IMR-90 (cell line): ENCODE measurements around the gene CYYR1. TPM values are rescaled to one million over a fixed set of nuclear protein-coding genes. Genes with fewer than 3 reads are reported as not detected.

ENCODE experiments used
- ATAC-seq: fragments of 200-7000 bp; cut with Tn5 transposase; 2 replicates; pipeline ENCODE4 v1.9.1; 2020; ENCODE audit warnings: low read depth, mild to moderate bottlenecking, moderate library complexity
- BruUV-seq: library from RNA; stranded (reverse); fragments of 400-500 nt; replicated peaks from 2 replicates; lab custom pipeline; 2021; lab: Mats Ljungman, UMichigan
- CTCF ChIA-PET: fragments of 300-600 bp; formaldehyde crosslinking; extraction: SDS; loops from one replicate; lab custom pipeline; 2021; ENCODE audit warnings: antibody characterized with exemption; lab: Yijun Ruan, JAX
- POLR2A ChIA-PET: fragments of 300-600 bp; sonication (Branson Sonifier 250); formaldehyde crosslinking; loops from one replicate; lab custom pipeline; 2022; ENCODE audit warnings: antibody characterized with exemption; ENCODE audit not compliant: unreplicated experiment; lab: Charles Lee
- DNase-seq: peaks from one replicate; pipeline ENCODE4 v3.0.0; 2013
- H2AFZ ChIP-seq: replicated peaks from 2 replicates; pipeline ENCODE3; 2013; ENCODE audit warnings: low read length, mild to moderate bottlenecking; ENCODE audit not compliant: poor library complexity
- H2AK5ac ChIP-seq: 2 replicates; pipeline ENCODE4 v1.6.1; 2013; ENCODE audit warnings: low read depth, low read length, inconsistent platforms
- H2AK9ac ChIP-seq: replicated peaks from 2 replicates; pipeline ENCODE3; 2013; ENCODE audit warnings: mild to moderate bottlenecking, low read depth, low read length, moderate library complexity; ENCODE audit not compliant: poor library complexity
- H2BK120ac ChIP-seq: 2 replicates; pipeline ENCODE4 v1.6.1; 2013; ENCODE audit warnings: low read depth, low read length, inconsistent platforms
- H2BK15ac ChIP-seq: 3 replicates; pipeline ENCODE4 v1.6.1; 2013; ENCODE audit warnings: low read depth, low read length, inconsistent platforms
- H2BK20ac ChIP-seq: 2 replicates; pipeline ENCODE4 v1.6.1; 2013; ENCODE audit warnings: low read depth, mild to moderate bottlenecking, inconsistent platforms, low read length, moderate library complexity
- H2BK5ac ChIP-seq: 2 replicates; pipeline ENCODE4 v1.6.1; 2013; ENCODE audit warnings: mild to moderate bottlenecking, low read depth, low read length, inconsistent platforms; ENCODE audit not compliant: poor library complexity, severe bottlenecking
- H3K14ac ChIP-seq: replicated peaks from 2 replicates; pipeline ENCODE4 v1.6.1; 2013; ENCODE audit warnings: low read depth, low read length, inconsistent platforms
- H3K18ac ChIP-seq: 2 replicates; pipeline ENCODE4 v1.6.1; 2013; ENCODE audit warnings: low read depth, low read length, control low read depth
- H3K23ac ChIP-seq: 2 replicates; pipeline ENCODE4 v1.6.1; 2013; ENCODE audit warnings: low read depth, low read length, inconsistent platforms
- H3K27ac ChIP-seq: 2 replicates; pipeline ENCODE4 v1.5.1; 2013; ENCODE audit warnings: mild to moderate bottlenecking, control low read depth, low read length; ENCODE audit not compliant: insufficient read depth
- H3K27me3 ChIP-seq: 2 replicates; pipeline ENCODE4 v1.6.1; 2013; ENCODE audit warnings: low read length; ENCODE audit not compliant: control insufficient read depth, insufficient read depth
- H3K36me3 ChIP-seq: 2 replicates; pipeline ENCODE4 v1.6.1; 2013; ENCODE audit warnings: low read length, mixed read lengths; ENCODE audit not compliant: control insufficient read depth, insufficient read depth
- H3K4ac ChIP-seq: 2 replicates; pipeline ENCODE4 v1.6.1; 2013; ENCODE audit warnings: low read depth, low read length, inconsistent platforms
- H3K4me1 ChIP-seq: 2 replicates; pipeline ENCODE4 v1.6.1; 2013; ENCODE audit warnings: low read length, mixed read lengths; ENCODE audit not compliant: control insufficient read depth, insufficient read depth
- H3K4me2 ChIP-seq: 2 replicates; pipeline ENCODE4 v1.6.1; 2013; ENCODE audit warnings: low read depth, mild to moderate bottlenecking, control low read depth, low read length, moderate library complexity
- H3K4me3 ChIP-seq: 2 replicates; pipeline ENCODE4 v1.5.1; 2013; ENCODE audit warnings: low read depth, mild to moderate bottlenecking, control low read depth, low read length, moderate library complexity; ENCODE audit not compliant: insufficient read depth
- H3K56ac ChIP-seq: 2 replicates; pipeline ENCODE4 v1.6.1; 2013; ENCODE audit warnings: low read length, inconsistent platforms; ENCODE audit not compliant: insufficient read depth; ENCODE audit errors: extremely low read depth
- H3K79me1 ChIP-seq, 2 experiments: 2 replicates each; pipeline ENCODE4 v1.6.1; 2013; ENCODE audit warnings: low read length in 2 of 2, inconsistent platforms in 1 of 2, low read depth in 1 of 2
- H3K9ac ChIP-seq: 2 replicates; pipeline ENCODE4 v1.6.1; 2013; ENCODE audit warnings: low read depth, low read length, control low read depth
- H3K9me1 ChIP-seq: 2 replicates; pipeline ENCODE4 v1.6.1; 2013; ENCODE audit warnings: low read length, inconsistent platforms; ENCODE audit not compliant: insufficient read depth
- H3K9me3 ChIP-seq: 2 replicates; pipeline ENCODE4 v1.6.1; 2013; ENCODE audit warnings: low read length; ENCODE audit not compliant: control insufficient read depth, insufficient read depth
- H4K20me1 ChIP-seq: 2 replicates; pipeline ENCODE4 v1.6.1; 2013; ENCODE audit warnings: low read length, inconsistent platforms; ENCODE audit not compliant: insufficient read depth
- H4K5ac ChIP-seq: 2 replicates; pipeline ENCODE4 v1.6.1; 2013; ENCODE audit warnings: mild to moderate bottlenecking, low read depth, low read length, control low read depth
- H4K8ac ChIP-seq, 2 experiments: 2 replicates each; pipeline ENCODE4 v1.6.1; 2013; ENCODE audit warnings: low read depth in 2 of 2, low read length in 2 of 2, control low read depth in 1 of 2, inconsistent platforms in 1 of 2
- H4K91ac ChIP-seq: 2 replicates; pipeline ENCODE4 v1.6.1; 2013; ENCODE audit warnings: low read depth, low read length, inconsistent platforms; ENCODE audit not compliant: insufficient read depth
- CEBPB ChIP-seq: IDR thresholded peaks from 2 replicates; pipeline ENCODE4 v1.6.1; 2012; ENCODE audit warnings: low read depth, low read length, improper control_type of control experiment
- CHD1 ChIP-seq: IDR thresholded peaks from 2 replicates; pipeline ENCODE4 v1.6.1; 2012; ENCODE audit warnings: low read depth, low read length, improper control_type of control experiment
- ELK1 ChIP-seq: fragments of 150-350 bp; IDR thresholded peaks from 2 replicates; pipeline ENCODE4 v1.6.1; 2016; ENCODE audit warnings: low read depth, mild to moderate bottlenecking, low read length, moderate library complexity, borderline replicate concordance
- FOS ChIP-seq: fragments of 150-350 bp; IDR thresholded peaks from 2 replicates; pipeline ENCODE4 v1.6.1; 2016; ENCODE audit warnings: low read depth, low read length
- MAFK ChIP-seq: IDR thresholded peaks from 2 replicates; pipeline ENCODE4 v1.6.1; 2012; ENCODE audit warnings: low read depth, low read length, improper control_type of control experiment
- MAZ ChIP-seq: IDR thresholded peaks from 2 replicates; pipeline ENCODE4 v1.6.1; 2012; ENCODE audit warnings: low read depth, mild to moderate bottlenecking, low read length, improper control_type of control experiment, moderate library complexity, borderline replicate concordance
- NFE2L2 ChIP-seq: fragments of 150-350 bp; IDR thresholded peaks from 2 replicates; pipeline ENCODE4 v1.6.1; 2016; ENCODE audit warnings: low read depth, mild to moderate bottlenecking, low read length
- POLR2A ChIP-seq: IDR thresholded peaks from 2 replicates; pipeline ENCODE4 v1.6.1; 2012; ENCODE audit warnings: mild to moderate bottlenecking, low read depth, low read length
- RAD21 ChIP-seq: IDR thresholded peaks from 2 replicates; pipeline ENCODE4 v1.6.1; 2012; ENCODE audit warnings: low read length, improper control_type of control experiment
- RCOR1 ChIP-seq: IDR thresholded peaks from 2 replicates; pipeline ENCODE4 v1.6.1; 2012; ENCODE audit warnings: mild to moderate bottlenecking, low read length, improper control_type of control experiment; ENCODE audit not compliant: insufficient replicate concordance
- RFX5 ChIP-seq: IDR thresholded peaks from 2 replicates; pipeline ENCODE4 v1.8.0; 2012; ENCODE audit warnings: low read depth, mild to moderate bottlenecking, low read length, moderate library complexity
- SMC3 ChIP-seq: fragments of 150-350 bp; IDR thresholded peaks from 2 replicates; pipeline ENCODE4 v1.6.1; 2016; ENCODE audit warnings: low read depth, mild to moderate bottlenecking, antibody characterized with exemption, low read length, moderate library complexity
- WGBS, 2 experiments: methylation state at CpG; one replicate each; pipeline versions ENCODE4 v1.1.5 to v1.1.7; 2013; ENCODE audit warnings: missing lambda C conversion rate in 2 of 2; ENCODE audit not compliant: insufficient read length in 1 of 2; ENCODE audit errors: extremely low coverage in 2 of 2; 5-methylcytosine and 5-hydroxymethylcytosine counted together
- dilution Hi-C: fragments of 300-500 bp; cut with HindIII; formaldehyde crosslinking; loops from one replicate; pipeline ENCODE4 v1.14.3; 2018; ENCODE audit warnings: low sequenced_read_pairs; ENCODE audit not compliant: unreplicated experiment
- in situ Hi-C: fragments of 300-500 bp; cut with MboI; formaldehyde crosslinking; loops from 3 replicates; pipeline ENCODE4 v1.14.3; 2019; ENCODE audit warnings: low sequenced_read_pairs, inconsistent platforms, mixed read lengths
- intact Hi-C: fragments of 100-400 bp; cut with micrococcal nuclease; formaldehyde crosslinking; loops from 2 replicates; pipeline ENCODE4 v1.10.0; 2022
- polyA plus RNA-seq, 3 experiments: library from polyadenylated mRNA; depleted of rRNA; stranded (reverse); fragments of >200 nt; gene quantifications; 2 replicates each; pipeline ENCODE4 v1.2.3, GENCODE V29; 2012; ENCODE audit warnings: low replicate concordance in 1 of 3
- total RNA-seq: library from RNA; depleted of rRNA; stranded (reverse); fragments of >200 nt; gene quantifications from 2 replicates; pipeline ENCODE4 v1.2.3, GENCODE V29; 2012
- TF ChIP-seq, protein P1 (sequence below): conservative IDR thresholded peaks from 2 replicates; pipeline ENCODE4 v1.5.1; 2012; ENCODE audit warnings: mild to moderate bottlenecking, low read depth, low read length, improper control_type of control experiment

The CYYR1 gene
- total and polyA plus RNA-seq, 2 of the 4 experiments (the other 2 are of a cell fraction) = not detected

DNA sequence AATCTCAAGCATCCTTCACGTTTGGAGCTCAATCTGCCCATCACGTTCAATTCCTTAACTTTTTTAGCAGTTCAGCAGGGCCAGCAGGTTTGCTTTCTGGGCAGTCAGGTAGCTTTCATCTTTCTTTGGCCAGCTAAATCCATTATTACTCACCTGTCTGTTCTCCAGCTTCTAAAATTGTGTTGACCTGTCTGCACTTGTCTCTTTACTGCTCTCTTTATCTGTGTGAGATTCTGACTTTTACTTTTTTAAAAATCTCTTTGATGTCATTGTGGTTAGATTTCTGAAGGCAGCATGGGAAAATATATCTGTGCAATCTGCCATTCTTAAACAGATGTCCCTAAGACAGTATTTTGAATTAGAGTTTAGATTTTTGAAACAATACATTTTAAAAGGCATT lies 24.9 kb upstream of the CYYR1 start:
- no peak overlapping the region for H3K4me3 ChIP-seq
- H3K36me3 ChIP-seq = no peaks in the 10 kb centered on the region
- dilution Hi-C loops (no loop called here), intact Hi-C loops (no loop called here), in situ Hi-C loops (no loop called here)
- 67% methylated on average over 1 of the region's 2 CpGs; no CpG with 5 or more reads in 1 of the 2 experiments for WGBS, 2 experiments
- no peak overlapping the region for H2BK20ac ChIP-seq
- no peak overlapping the region for H3K14ac ChIP-seq
- H3K56ac ChIP-seq = no peak overlapping the region
- CTCF ChIA-PET = interaction anchor here (0.6 to 0.9 kb wide), 2 partner anchors 33 to 215 kb away, joined by 3 read pairs; no protein-coding TSS in a partner anchor
- H4K20me1 ChIP-seq = no peaks in the 10 kb centered on the region
- no peaks in the 10 kb centered on the region for H3K9me1 ChIP-seq
- no peak overlapping the region for H3K18ac ChIP-seq
- no peak overlapping the region for H4K8ac ChIP-seq
- H3K23ac ChIP-seq = no peak overlapping the region
- no peak overlapping the region for H4K91ac ChIP-seq
- BruUV-seq = no TSS peak
- ATAC-seq (no peak), DNase-seq (no peak)
- no peaks in the 10 kb centered on the region for H3K79me1 ChIP-seq
- no peaks in the 10 kb centered on the region for H3K27me3 ChIP-seq
- POLR2A ChIA-PET = no interaction called here
- H3K9ac ChIP-seq = no peak overlapping the region
- no peak for TF ChIP-seq RAD21
- TF ChIP-seq CEBPB = no peak
- no peak for TF ChIP-seq ELK1
- TF ChIP-seq MAFK = no peak
- no peak for TF ChIP-seq CHD1
- TF ChIP-seq SMC3 = no peak
- TF ChIP-seq RFX5 = no peak
- no peak for TF ChIP-seq RCOR1
- TF ChIP-seq NFE2L2 = no peak
- no peak for TF ChIP-seq POLR2A
- no peak for TF ChIP-seq FOS
- TF ChIP-seq, protein P1, sequence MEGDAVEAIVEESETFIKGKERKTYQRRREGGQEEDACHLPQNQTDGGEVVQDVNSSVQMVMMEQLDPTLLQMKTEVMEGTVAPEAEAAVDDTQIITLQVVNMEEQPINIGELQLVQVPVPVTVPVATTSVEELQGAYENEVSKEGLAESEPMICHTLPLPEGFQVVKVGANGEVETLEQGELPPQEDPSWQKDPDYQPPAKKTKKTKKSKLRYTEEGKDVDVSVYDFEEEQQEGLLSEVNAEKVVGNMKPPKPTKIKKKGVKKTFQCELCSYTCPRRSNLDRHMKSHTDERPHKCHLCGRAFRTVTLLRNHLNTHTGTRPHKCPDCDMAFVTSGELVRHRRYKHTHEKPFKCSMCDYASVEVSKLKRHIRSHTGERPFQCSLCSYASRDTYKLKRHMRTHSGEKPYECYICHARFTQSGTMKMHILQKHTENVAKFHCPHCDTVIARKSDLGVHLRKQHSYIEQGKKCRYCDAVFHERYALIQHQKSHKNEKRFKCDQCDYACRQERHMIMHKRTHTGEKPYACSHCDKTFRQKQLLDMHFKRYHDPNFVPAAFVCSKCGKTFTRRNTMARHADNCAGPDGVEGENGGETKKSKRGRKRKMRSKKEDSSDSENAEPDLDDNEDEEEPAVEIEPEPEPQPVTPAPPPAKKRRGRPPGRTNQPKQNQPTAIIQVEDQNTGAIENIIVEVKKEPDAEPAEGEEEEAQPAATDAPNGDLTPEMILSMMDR = no peak
- TF ChIP-seq MAZ = no peak
- no peaks in the 10 kb centered on the region for H3K9me3 ChIP-seq
- no peak overlapping the region for H2BK5ac ChIP-seq
- no peak overlapping the region for H2AFZ ChIP-seq
- H4K5ac ChIP-seq = no peak overlapping the region
- no peak overlapping the region for H3K27ac ChIP-seq
- no peak overlapping the region for H2AK5ac ChIP-seq
- no peaks in the 10 kb centered on the region for H3K4me1 ChIP-seq
- no peak overlapping the region for H3K4me2 ChIP-seq
- H2BK120ac ChIP-seq = no peak overlapping the region
- H2BK15ac ChIP-seq = no peak overlapping the region
- H3K4ac ChIP-seq = no peak overlapping the region
- H2AK9ac ChIP-seq = no peak overlapping the region
